ENCODE results near the gene ACOXL. TPM values are rescaled to one million over a fixed set of nuclear protein-coding genes. Genes with fewer than 3 reads are reported as not detected.

The ACOXL gene
- total RNA-seq, 1 donor from 2014 or later, result not detected

GRCh38 chr2:110873597-110874452, 141.5 kb downstream of the ACOXL start:
- H3K9me3 Mint-ChIP-seq, result no peaks in the 10 kb centered on the region
- no peak for DNase-seq (ENCODE audit: low read depth, low spot score)
- peaks cover 9% of the 10 kb centered on the region for H3K27me3 Mint-ChIP-seq (ENCODE audit: low read depth)
- peaks cover 30% of the 10 kb centered on the region for H3K4me1 Mint-ChIP-seq
- H3K27ac Mint-ChIP-seq (ENCODE audit: unreplicated experiment), result no peak overlapping the region
- peaks cover 5% of the 10 kb centered on the region for H3K36me3 Mint-ChIP-seq (ENCODE audit: low read depth)
- H3K4me3 Mint-ChIP-seq, result no peak overlapping the region
- TF ChIP-seq, protein P1, sequence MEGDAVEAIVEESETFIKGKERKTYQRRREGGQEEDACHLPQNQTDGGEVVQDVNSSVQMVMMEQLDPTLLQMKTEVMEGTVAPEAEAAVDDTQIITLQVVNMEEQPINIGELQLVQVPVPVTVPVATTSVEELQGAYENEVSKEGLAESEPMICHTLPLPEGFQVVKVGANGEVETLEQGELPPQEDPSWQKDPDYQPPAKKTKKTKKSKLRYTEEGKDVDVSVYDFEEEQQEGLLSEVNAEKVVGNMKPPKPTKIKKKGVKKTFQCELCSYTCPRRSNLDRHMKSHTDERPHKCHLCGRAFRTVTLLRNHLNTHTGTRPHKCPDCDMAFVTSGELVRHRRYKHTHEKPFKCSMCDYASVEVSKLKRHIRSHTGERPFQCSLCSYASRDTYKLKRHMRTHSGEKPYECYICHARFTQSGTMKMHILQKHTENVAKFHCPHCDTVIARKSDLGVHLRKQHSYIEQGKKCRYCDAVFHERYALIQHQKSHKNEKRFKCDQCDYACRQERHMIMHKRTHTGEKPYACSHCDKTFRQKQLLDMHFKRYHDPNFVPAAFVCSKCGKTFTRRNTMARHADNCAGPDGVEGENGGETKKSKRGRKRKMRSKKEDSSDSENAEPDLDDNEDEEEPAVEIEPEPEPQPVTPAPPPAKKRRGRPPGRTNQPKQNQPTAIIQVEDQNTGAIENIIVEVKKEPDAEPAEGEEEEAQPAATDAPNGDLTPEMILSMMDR (conservative IDR thresholded peaks at IDR 0.05), result no peak

GRCh38 chr2:110874453-110875383, 142.3 kb downstream of the ACOXL start:
- Mint-ChIP-seq H3K36me3 (ENCODE audit: low read depth) (peaks cover 7% of the 10 kb centered on the region), H3K4me1 (peaks cover 21% of the 10 kb centered on the region), H3K27me3 (ENCODE audit: low read depth) (peaks cover 9% of the 10 kb centered on the region), H3K9me3 (peaks cover 5% of the 10 kb centered on the region), H3K27ac (ENCODE audit: unreplicated experiment) (peak overlapping the region; percentile 12), H3K4me3 (no peak overlapping the region)
- no peak for DNase-seq (ENCODE audit: low read depth, low spot score)
- TF ChIP-seq, protein P1 (conservative IDR thresholded peaks at IDR 0.05), result no peak

GRCh38 chr2:110875384-110875725, 143.0 kb downstream of the ACOXL start:
- H3K4me3 Mint-ChIP-seq, result no peak overlapping the region
- H3K4me1 Mint-ChIP-seq, result peaks cover 18% of the 10 kb centered on the region
- TF ChIP-seq, protein P1 (conservative IDR thresholded peaks at IDR 0.05), result no peak
- no peak overlapping the region for H3K27ac Mint-ChIP-seq (ENCODE audit: unreplicated experiment)
- DNase-seq (ENCODE audit: low read depth, low spot score), result no peak
- H3K9me3 Mint-ChIP-seq, result peaks cover 5% of the 10 kb centered on the region
- H3K27me3 Mint-ChIP-seq (ENCODE audit: low read depth), result peaks cover 9% of the 10 kb centered on the region
- H3K36me3 Mint-ChIP-seq (ENCODE audit: low read depth), result peaks cover 7% of the 10 kb centered on the region

DNA sequence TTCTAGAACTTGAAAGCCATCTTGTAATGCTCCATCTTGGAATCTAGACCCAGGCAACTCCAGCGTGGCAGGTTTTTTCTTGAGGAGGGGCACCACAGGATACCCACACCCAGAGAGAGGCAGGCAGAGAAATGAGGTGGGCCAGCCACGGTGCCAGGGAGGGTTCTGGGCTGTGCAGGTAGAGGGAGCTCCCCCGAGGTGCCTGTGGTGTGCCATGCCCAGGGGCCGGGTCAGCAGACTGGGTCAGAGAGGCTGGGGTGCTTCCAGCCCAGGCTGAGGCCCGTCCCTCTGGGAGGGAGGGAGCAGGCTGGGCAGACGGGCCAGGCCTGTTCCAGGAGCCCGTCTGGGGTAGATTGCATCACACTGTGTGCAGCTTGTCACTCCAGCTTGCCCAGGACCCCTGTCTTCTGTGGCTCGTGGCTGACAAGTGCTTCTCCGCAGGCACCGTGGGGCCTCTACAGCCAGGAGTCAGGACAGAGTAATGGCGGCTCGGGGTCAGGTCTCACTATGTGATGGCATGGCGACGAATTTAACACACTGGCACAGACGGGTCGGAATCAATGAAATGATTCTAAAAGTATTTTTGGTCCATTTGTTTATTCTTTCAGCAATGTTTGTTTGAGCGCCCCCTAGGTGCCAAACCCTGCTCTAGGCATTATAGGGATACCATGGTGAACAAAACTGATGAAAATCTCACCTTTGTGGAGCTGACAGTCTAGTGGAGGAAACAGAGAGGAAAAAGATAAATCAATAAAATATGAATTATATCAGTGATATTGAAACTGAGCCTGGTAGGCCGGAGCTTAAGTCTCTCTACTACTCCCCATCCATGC, 144.0 kb downstream of the ACOXL start:
- Mint-ChIP-seq H3K27ac (ENCODE audit: unreplicated experiment) (no peak overlapping the region), H3K4me1 (peaks cover 13% of the 10 kb centered on the region), H3K27me3 (ENCODE audit: low read depth) (peaks cover 7% of the 10 kb centered on the region), H3K36me3 (ENCODE audit: low read depth) (peaks cover 7% of the 10 kb centered on the region), H3K4me3 (no peak overlapping the region), H3K9me3 (peaks cover 6% of the 10 kb centered on the region)
- TF ChIP-seq, protein P1 (conservative IDR thresholded peaks at IDR 0.05), result peak; percentile 43
- no peak for DNase-seq (ENCODE audit: low read depth, low spot score)

Measured in neural crest cell (in vitro differentiated cells).